Superior temporal gyrus (tissue), 1 donor: ENCODE measurements around the gene MRAP2.

Source experiments
- DNase-seq: peaks from one replicate; pipeline ENCODE4 v3.0.0-alpha.2; 2016; ENCODE audit errors: extremely low spot score

MRAP2 gene

GRCh38 chr6:84135291-84135690, 101.7 kb downstream of the MRAP2 start:
- DNase-seq, result no peak

GRCh38 chr6:84136364-84137050, 102.9 kb downstream of the MRAP2 start:
- DNase-seq, result no peak

DNA sequence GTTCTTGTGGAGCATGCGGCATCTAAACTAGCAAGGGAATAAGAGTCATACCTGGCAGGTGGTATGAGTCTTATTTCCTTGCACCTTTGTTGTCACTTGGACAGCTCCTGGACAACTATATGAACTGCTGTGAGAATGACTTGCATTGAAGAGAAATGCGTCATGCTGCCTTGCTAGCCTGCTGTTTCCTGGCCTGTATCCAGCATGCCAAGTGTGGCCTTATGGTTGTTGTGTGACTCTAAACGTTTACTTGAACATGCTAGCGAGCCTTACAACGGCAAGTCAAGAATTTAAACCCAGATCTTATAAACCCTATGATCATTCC, 103.4 kb downstream of the MRAP2 start:
- no peak for DNase-seq

- no peak for DNase-seq
These were observed 104.5 kb downstream of the MRAP2 start for GRCh38 chr6:84137989-84138575.

DNA sequence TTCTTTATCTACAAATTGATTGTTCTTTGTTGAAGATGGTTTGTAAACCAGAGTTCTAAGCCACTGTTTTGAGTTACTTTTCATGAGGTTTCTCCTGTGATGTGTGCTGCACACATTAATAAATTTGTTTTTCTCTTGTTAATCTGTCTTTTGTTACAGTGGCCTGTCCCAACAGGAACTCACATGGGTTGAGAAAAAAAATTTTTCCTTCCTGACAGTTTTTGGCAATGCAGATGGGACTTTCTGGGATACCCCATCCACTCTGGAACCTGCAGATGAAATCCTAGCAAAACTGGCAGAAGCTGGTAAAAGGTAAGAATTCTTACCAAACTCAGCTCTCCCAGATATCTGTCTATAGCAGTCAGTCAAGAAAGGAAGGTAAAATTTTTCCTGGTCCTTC, 105.7 kb downstream of the MRAP2 start:
- DNase-seq, result no peak
